Middle frontal gyrus (tissue), 1 donor: Measurements from ENCODE around the gene SELENOI.
"Not testable (repeated sequence)": the region's sequence is repeated elsewhere in the genome, so short reads cannot be mapped to it uniquely, and the experiment has no call there.

Experiments
- DNase-seq: peaks from one replicate; pipeline ENCODE4 v3.0.0-alpha.2; 2015; ENCODE audit warnings: low spot score; ENCODE audit errors: extremely low spot score

The SELENOI gene

GRCh38 chr2:26345545-26346453 lies at the start of gene SELENOI:
Gene SELENOI (plus strand): TSS chr2:26346143. CDS start chr2:26346233, 90 bp downstream.
- DNase-seq = peak; percentile 99

- DNase-seq = no peak
These were observed 48.9 kb upstream of the SELENOI start for GRCh38 chr2:26297061-26297460.

- DNase-seq = no peak
These were observed 47.7 kb upstream of the SELENOI start for GRCh38 chr2:26298286-26298637.

- DNase-seq = no peak
These were observed 47.1 kb upstream of the SELENOI start for GRCh38 chr2:26298638-26299393.

GRCh38 chr2:26299471-26300101 lies 46.4 kb upstream of the SELENOI start:
- DNase-seq = no peak

- no peak for DNase-seq
These were observed 45.6 kb upstream of the SELENOI start for GRCh38 chr2:26300234-26300925.

- DNase-seq = no peak
These were observed 43.1 kb upstream of the SELENOI start for GRCh38 chr2:26302846-26303245.

- DNase-seq = not testable (repeated sequence)
These were observed 40.8 kb upstream of the SELENOI start for GRCh38 chr2:26305094-26305493.

- DNase-seq = no peak
These were observed 40.4 kb upstream of the SELENOI start for GRCh38 chr2:26305540-26305939.

- no peak for DNase-seq
These were observed 36.0 kb upstream of the SELENOI start for GRCh38 chr2:26309921-26310320.

GRCh38 chr2:26312471-26312870 lies 33.5 kb upstream of the SELENOI start:
- no peak for DNase-seq

GRCh38 chr2:26313446-26313845 lies 32.5 kb upstream of the SELENOI start:
- no peak for DNase-seq

- DNase-seq = no peak
These were observed 31.7 kb upstream of the SELENOI start for GRCh38 chr2:26314243-26314642.

- DNase-seq = no peak
These were observed 29.9 kb upstream of the SELENOI start for GRCh38 chr2:26316041-26316440.

- no peak for DNase-seq
These were observed 29.1 kb upstream of the SELENOI start for GRCh38 chr2:26316845-26317244.

- no peak for DNase-seq
These were observed 28.4 kb upstream of the SELENOI start for GRCh38 chr2:26317377-26318105.

- DNase-seq = no peak
These were observed 27.0 kb upstream of the SELENOI start for GRCh38 chr2:26318950-26319349.

- DNase-seq = not testable (repeated sequence)
These were observed 21.5 kb upstream of the SELENOI start for GRCh38 chr2:26324479-26324878.

GRCh38 chr2:26324903-26325302 lies 21.0 kb upstream of the SELENOI start:
- no peak for DNase-seq

- DNase-seq = no peak
These were observed 20.1 kb upstream of the SELENOI start for GRCh38 chr2:26325851-26326250.

- DNase-seq = no peak
These were observed 19.4 kb upstream of the SELENOI start for GRCh38 chr2:26326514-26326913.
